Amniotic epithelial cell (primary cell): Measurements from ENCODE around the gene PTHLH.

ENCODE experiments used
- DNase-seq: peaks from one replicate; pipeline ENCODE4 v3.0.0-alpha.2; 2010; ENCODE audit warnings: low read depth

PTHLH gene

DNA sequence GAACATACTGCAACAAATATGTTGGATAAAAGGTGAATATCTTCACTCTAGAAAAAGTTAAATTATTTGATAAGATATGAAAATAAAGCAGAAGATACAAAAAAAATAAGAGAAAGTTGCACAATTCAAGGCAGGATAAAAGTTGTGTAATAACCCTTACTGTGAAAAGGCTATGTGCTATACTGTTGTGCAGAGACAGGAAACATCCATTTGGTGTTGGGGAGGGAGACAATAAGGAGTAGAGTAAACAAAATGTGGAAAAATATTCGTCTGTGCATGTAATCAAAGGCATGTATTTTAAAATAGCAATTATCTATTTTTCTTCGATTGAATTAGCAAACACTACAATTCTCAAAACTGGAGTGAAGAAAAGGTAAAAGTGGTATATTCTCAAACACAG is 34.8 kb downstream of the PTHLH start:
- peak; percentile 61 for DNase-seq

DNA sequence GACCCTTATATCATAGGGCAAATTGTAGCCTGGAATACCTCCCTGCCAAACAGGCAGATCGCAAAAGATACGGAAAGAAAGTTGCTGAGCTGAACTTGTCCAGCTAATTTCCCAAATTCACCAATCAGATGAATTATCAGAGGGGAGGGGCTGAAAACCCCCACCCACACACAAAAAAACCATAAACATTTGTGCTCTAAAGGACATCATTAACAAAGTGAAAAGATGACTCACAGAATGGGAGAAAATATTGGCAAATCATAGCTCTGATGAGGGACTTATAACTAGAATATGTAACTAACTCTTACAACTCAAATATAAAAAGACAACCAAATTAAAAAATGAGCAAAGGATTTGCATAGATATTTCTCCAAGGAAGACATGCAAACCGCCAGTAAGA is 36.3 kb downstream of the PTHLH start:
- peak; percentile 37 for DNase-seq

DNA sequence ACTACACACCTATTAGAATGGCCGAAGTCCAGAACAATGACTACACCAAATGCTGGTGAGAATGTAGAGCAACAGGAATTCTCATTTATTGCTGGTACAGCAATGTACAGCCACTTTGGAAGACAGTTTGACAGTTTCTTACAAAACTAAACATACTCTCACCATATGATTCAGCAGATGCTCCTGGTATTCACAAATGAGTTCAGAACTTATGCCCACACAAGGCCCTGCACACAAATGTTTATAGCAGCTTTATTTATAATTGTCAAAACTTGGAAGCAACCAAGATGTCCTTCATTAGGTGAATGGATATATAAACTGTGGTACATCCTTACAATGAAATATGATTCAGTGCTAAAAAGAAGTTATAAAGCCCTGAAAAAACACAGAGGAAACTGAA is 38.3 kb downstream of the PTHLH start:
- DNase-seq: no peak

DNA sequence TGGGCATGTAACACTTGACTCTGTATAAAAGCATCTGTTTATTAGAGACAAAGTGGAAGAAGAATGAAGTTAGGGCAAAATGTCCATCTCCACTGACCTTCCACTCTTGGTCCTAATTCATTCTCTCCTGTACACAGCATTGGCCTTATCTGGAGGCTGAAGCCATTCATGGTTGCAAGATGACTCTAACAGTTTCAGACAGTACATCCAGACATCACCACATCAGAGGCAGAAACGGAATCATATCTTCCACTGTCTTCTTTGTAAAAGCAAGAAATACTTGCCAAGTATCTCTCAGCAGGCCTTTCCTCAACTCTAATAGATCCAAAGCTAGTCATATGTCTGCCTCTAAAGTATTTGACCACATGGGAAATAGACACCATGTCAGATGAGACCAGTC is 41.1 kb downstream of the PTHLH start:
- peak; percentile 28 for DNase-seq

DNA sequence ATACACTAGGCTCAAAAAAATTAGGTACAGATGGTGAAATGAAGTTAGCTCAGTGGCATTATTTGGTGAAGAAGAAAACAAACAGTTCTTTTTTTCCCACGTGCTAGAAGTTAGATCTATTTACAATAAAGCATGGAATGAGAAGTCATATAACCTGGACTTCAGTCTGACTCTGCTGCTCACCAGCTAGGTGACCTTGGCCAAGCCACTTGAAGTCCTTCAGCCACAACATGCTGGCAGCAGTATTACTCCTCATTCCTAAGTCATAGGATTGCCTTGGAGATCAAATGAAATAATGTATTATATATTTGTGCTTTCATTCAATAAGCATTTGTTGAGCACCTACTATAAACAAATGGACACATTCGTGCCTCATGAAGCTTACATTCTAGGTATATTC is 45.2 kb downstream of the PTHLH start:
- DNase-seq: no peak

DNA sequence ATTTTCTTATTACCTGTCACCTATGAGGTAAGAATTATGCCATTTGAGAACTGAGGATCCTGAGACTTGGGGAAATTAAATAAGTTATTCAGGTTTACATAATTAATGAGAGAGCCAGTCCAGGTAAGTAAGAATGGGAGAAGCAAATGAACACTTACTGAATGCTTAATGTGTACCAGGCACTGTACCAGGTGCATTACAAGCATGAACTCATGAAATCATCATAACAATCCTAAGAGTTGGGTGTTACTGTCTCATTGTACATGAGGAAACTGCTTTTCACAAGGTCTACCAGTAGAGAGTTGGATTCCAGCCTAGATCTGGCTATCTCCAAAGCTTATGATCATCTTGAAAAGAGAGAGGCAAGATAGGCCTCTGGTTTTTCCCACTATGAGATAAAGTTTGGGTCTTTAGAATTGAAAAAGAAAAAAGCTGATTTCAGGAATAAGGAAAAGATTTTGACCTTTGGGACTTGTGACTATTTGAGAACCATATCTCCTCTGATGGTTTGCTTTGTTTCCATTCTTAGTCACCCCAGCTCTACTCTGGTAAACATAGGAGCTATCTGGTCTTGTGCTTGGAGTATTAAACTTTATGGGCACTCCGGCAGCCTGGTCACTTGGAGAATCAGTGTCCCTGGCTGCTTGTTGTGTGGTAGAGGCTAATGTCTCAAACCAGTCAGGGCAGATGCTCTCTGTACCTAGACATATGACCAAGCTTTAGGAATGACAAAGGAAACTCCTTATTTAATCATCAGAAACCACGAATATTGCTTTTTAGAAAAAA is 48.0 kb downstream of the PTHLH start:
- peak; percentile 30 for DNase-seq

DNA sequence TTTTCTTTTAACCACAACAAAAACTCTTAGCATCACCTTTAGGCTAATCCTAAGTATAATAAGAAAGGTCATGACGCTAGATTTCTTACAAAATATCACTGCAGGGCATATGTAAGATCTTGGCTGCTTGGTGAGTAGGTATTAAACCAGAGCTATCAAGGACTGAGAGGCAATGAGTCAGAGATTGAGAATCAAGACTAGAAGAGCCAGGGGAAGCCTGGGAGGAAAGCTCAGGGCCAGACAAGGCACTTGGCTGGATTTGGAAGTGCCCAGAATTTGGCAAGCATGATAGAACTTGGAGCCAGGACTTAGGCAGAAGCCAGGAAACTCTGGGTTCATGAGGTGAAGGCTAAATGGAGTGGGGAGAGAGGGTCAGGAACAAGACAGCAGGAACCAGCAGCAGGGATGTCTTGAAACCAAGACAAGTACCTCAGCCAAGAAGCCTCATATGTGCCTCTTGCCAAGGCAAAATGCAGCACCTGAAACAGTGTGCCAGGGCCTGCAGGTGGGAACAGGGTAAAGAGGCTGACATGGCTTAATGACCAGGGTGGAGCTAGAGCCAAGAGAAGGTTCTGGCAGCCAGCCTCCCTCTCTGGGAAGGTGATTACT is 49.9 kb downstream of the PTHLH start:
- peak; percentile 77 for DNase-seq

DNA sequence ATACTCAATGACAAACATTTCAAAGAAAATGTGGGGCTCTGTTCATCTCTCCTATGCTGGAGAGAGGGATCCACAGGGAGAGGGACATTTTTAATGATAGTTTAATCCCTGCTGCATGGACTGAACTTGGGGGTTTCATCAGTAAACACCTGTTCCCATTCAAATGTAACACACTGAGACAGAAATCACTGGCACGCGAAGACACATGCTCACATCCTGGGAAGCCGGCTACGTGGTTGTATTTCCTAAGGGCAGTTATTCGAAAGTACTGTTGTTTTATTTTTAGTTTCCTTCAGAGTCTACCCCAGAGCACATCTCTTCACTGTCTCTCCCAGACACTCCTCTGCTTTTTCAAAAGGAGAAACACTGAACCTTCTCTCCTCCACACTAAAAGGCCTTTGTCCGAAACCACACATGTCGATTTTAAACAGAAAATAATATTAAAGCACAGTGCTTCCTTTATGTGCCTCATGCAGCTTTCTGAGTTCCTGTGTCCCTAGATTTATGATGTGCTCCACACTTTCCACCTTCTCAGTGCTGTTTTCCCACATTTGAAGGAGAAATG is 52.8 kb downstream of the PTHLH start:
- no peak for DNase-seq

DNA sequence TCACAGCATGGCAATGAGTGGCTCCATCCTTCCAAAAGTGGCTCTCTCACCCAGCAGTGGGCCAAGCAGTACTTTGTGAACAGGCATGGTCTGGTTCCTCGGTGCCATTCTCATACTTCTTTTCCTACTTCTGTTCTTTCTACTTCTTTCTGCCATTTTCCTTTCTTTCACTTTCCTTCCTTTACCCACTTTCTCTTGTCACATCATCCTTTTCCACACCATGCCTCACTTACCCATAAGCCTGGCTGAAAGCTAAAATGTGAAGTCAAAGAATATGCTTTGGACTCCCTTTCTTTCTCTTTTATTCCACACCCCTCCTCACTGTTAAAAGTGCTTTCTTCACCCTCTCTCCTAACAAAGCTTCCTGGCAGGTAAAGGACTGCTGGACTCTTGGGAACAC is 57.0 kb downstream of the PTHLH start:
- DNase-seq: no peak

DNA sequence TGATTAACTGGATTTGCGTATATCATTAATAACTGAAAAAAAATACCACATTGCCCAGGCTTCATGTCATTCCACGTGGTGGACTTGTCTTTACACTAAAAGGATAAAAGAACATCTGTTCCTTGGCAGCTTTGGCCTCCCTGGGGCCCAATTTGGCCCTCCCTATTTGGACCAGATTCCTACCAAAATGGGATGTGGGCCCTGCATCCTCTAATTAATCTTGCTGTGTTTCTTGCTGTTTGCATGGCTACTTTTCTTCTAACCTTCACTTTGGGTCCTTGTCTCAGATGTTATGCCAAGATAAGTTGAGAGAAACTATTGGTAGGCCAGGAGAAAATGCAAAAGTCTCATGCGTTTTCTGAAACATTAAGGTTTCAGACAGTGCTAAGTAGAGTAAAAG is 57.5 kb downstream of the PTHLH start:
- DNase-seq: no peak

DNA sequence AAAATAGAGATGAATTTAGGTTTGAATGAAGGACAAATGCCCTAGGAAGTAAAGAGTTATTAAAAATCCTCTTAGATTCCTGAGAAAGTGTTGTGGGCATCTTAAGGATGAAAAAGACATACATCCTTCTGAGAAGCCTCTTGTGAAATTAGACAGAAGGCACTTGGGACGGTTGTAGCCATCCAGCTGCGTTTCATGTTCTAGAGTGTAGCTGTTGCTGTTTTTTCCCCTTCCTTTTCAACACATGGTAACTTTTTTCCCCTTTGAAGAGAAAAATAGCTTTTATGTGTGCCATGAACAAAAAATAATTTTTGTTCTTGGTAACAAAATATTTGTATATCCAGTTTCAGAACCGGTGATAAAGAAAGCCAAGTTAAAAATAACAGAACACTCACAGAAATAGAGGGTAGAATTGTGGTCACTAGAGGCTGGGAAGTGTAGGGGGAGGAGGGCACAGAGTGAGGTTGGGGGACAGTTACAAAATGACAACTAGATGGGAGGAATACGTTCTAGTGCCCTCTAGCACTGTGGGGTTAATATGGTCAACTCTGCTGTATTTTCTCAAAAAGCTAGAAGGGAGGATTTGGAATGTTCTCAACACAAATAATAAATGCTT is 58.4 kb downstream of the PTHLH start:
- DNase-seq: no peak

DNA sequence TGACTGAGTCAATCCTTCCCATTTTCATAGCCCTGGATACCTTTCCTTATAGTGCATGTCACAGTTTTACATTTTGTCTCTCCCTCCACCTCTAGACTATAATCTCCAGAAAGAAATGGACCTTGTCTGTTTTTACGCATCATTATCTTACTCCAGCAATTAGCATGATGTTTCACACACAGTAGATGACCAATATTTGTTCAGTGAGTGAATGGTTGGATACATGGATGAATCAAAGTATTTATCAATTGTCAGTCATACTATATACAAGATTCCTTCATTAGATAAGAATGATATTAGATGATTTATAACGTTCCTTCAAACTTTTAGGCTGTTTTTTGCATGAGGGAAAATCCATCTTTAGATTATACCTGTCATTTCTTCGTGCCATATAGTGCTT is 61.1 kb downstream of the PTHLH start:
- no peak for DNase-seq
